Esophagus muscularis mucosa (tissue), 3 donors: Measurements from ENCODE around the gene TKT.

ENCODE experiments used
- CTCF ChIP-seq, 3 experiments: fragments of 200-600 bp in 2 of 3; fragments of 450-650 bp in 1 of 3; sonication (generic) in 2 of 3; IDR thresholded peaks; one replicate each; pipeline ENCODE4 v1.5.1; 2017 to 2019; ENCODE audit warnings: antibody characterized with exemption in 3 of 3, mild to moderate bottlenecking in 2 of 3, moderate library complexity in 1 of 3
- POLR2A ChIP-seq: fragments of 450-650 bp; IDR thresholded peaks from one replicate; pipeline ENCODE4 v1.6.1; 2017; ENCODE audit warnings: antibody characterized with exemption, moderate library complexity, mild to moderate bottlenecking, low read depth

- TF ChIP-seq POLR2A (no peak), CTCF (IDR thresholded peaks at IDR 0.05) (no peak)
Observed at GRCh38 chr3:53242155-53242554, 13.7 kb downstream of the TKT start.
